Muscle layer of duodenum (tissue), 2 donors: ENCODE data around the gene ARHGAP29.
A peak's percentile ranks its signal among the peaks of the same experiment; 100 is the strongest.

ENCODE experiments used
- H3K27ac ChIP-seq: one replicate; pipeline ENCODE4 v1.7.0; 2013; ENCODE audit warnings: mild to moderate bottlenecking, low read length
- H3K27me3 ChIP-seq: one replicate; pipeline ENCODE4 v1.7.0; 2013; ENCODE audit warnings: low read depth, mild to moderate bottlenecking, control low read depth, low read length
- H3K36me3 ChIP-seq, 2 donors: one replicate each; pipeline ENCODE4 v1.7.0; 2013; ENCODE audit warnings: low read length in 2 of 2, control low read depth in 1 of 2, mild to moderate bottlenecking in 1 of 2; ENCODE audit not compliant: insufficient read depth in 2 of 2, control insufficient read depth in 1 of 2
- H3K4me1 ChIP-seq, 2 donors: one replicate each; pipeline ENCODE4 v1.7.0; 2013; ENCODE audit warnings: low read length in 2 of 2, mild to moderate bottlenecking in 2 of 2, control low read depth in 1 of 2, moderate library complexity in 1 of 2; ENCODE audit not compliant: insufficient read depth in 2 of 2, control insufficient read depth in 1 of 2
- H3K4me3 ChIP-seq, 2 donors: one replicate each; pipeline ENCODE4 v1.7.0; 2013; ENCODE audit warnings: low read length in 2 of 2, low read depth in 1 of 2, mild to moderate bottlenecking in 1 of 2
- H3K9me3 ChIP-seq, 2 donors: one replicate each; pipeline ENCODE4 v1.7.0; 2013; ENCODE audit warnings: low read length in 2 of 2, control low read depth in 1 of 2, mild to moderate bottlenecking in 1 of 2; ENCODE audit not compliant: control insufficient read depth in 1 of 2
- donor health status: healthy.

ARHGAP29 gene

GRCh38 chr1:94230920-94231319 lies 6.5 kb downstream of the ARHGAP29 start:
- no peak overlapping the region for H3K4me3 ChIP-seq
- no peaks in the 10 kb centered on the region for H3K36me3 ChIP-seq
- no peaks in the 10 kb centered on the region for H3K27me3 ChIP-seq
- peak overlapping the region; percentile 42 for H3K27ac ChIP-seq
- peaks cover 0 to 4% of the 10 kb centered on the region in 2 donors for H3K4me1 ChIP-seq
- H3K9me3 ChIP-seq, result no peaks in the 10 kb centered on the region

GRCh38 chr1:94228640-94229375 lies 8.6 kb downstream of the ARHGAP29 start:
- Histone ChIP-seq H3K4me1 (peaks cover 0 to 4% of the 10 kb centered on the region in 2 donors), H3K36me3 (no peaks in the 10 kb centered on the region), H3K27me3 (no peaks in the 10 kb centered on the region), H3K27ac (no peak overlapping the region), H3K9me3 (no peaks in the 10 kb centered on the region), H3K4me3 (no peak overlapping the region)

- Histone ChIP-seq H3K27ac (no peak overlapping the region), H3K9me3 (no peaks in the 10 kb centered on the region), H3K36me3 (no peaks in the 10 kb centered on the region), H3K4me1 (peaks cover 0 to 4% of the 10 kb centered on the region in 2 donors), H3K4me3 (no peak overlapping the region), H3K27me3 (no peaks in the 10 kb centered on the region)
Measured at GRCh38 chr1:94227624-94228023, 9.8 kb downstream of the ARHGAP29 start.

- H3K4me1 ChIP-seq, result peaks cover 0 to 4% of the 10 kb centered on the region in 2 donors
- no peaks in the 10 kb centered on the region for H3K9me3 ChIP-seq
- H3K27me3 ChIP-seq, result no peaks in the 10 kb centered on the region
- no peak overlapping the region for H3K4me3 ChIP-seq
- H3K36me3 ChIP-seq, result no peaks in the 10 kb centered on the region
- H3K27ac ChIP-seq, result no peak overlapping the region
Measured at GRCh38 chr1:94225845-94226244, 11.5 kb downstream of the ARHGAP29 start.

GRCh38 chr1:94218332-94218731 lies 19.1 kb downstream of the ARHGAP29 start:
- H3K9me3 ChIP-seq, result no peaks in the 10 kb centered on the region
- H3K4me3 ChIP-seq, result no peak overlapping the region
- no peak overlapping the region for H3K27ac ChIP-seq
- H3K36me3 ChIP-seq, result no peaks in the 10 kb centered on the region
- H3K4me1 ChIP-seq, result peaks cover 0 to 2% of the 10 kb centered on the region in 2 donors
- no peaks in the 10 kb centered on the region for H3K27me3 ChIP-seq

DNA sequence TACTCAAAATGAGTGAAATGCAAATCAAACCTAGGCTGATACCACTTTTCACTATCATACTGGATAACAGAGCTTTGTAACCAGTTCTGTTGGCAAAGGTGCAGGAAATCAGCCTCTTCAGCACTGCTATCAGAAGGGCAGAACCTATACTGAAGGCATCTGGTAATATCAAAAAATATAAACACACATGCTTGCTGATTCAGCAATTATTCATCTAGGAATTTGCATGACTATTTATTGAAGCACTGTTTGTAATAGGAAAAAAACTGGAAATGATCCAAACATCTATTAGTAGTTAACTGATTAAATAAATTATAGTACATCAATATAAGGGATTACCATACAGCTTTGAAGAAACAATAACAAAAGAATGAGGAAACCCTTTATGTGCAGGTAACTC lies 21.4 kb downstream of the ARHGAP29 start:
- Histone ChIP-seq H3K36me3 (no peaks in the 10 kb centered on the region), H3K27ac (no peak overlapping the region), H3K9me3 (no peaks in the 10 kb centered on the region), H3K4me3 (no peak overlapping the region), H3K4me1 (peaks cover 0 to 2% of the 10 kb centered on the region in 2 donors), H3K27me3 (no peaks in the 10 kb centered on the region)

DNA sequence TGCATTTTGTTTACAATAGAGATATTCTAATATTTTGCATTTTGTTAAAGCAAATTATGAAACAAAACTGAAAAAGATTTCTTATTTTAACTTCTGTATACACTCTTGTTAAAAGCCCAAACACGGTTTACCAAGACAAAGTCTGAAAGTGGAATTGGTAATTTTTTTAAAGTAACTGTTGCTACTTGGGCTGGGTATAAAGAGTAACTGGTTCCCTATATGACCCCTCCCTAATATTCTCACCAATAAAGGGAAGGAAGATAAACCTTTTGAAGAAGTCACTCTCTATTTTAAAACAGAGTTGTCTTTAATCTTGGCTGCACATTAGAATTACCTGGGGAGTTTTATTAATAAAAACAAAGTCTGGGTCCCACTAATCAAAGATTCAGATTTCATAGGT lies 27.4 kb downstream of the ARHGAP29 start:
- Histone ChIP-seq H3K27me3 (no peaks in the 10 kb centered on the region), H3K27ac (no peak overlapping the region), H3K4me3 (no peak overlapping the region), H3K9me3 (no peaks in the 10 kb centered on the region), H3K36me3 (no peaks in the 10 kb centered on the region), H3K4me1 (no peaks in the 10 kb centered on the region)

- H3K27ac ChIP-seq, result no peak overlapping the region
- no peaks in the 10 kb centered on the region for H3K27me3 ChIP-seq
- H3K9me3 ChIP-seq, result no peaks in the 10 kb centered on the region
- no peak overlapping the region for H3K4me3 ChIP-seq
- no peaks in the 10 kb centered on the region for H3K4me1 ChIP-seq
- no peaks in the 10 kb centered on the region for H3K36me3 ChIP-seq
Measured at GRCh38 chr1:94209425-94209824, 28.0 kb downstream of the ARHGAP29 start.

GRCh38 chr1:94207695-94208094 lies 29.7 kb downstream of the ARHGAP29 start:
- Histone ChIP-seq H3K4me1 (no peaks in the 10 kb centered on the region), H3K36me3 (peaks cover 3 to 7% of the 10 kb centered on the region in 2 donors), H3K27me3 (no peaks in the 10 kb centered on the region), H3K27ac (no peak overlapping the region), H3K4me3 (no peak overlapping the region), H3K9me3 (no peaks in the 10 kb centered on the region)

DNA sequence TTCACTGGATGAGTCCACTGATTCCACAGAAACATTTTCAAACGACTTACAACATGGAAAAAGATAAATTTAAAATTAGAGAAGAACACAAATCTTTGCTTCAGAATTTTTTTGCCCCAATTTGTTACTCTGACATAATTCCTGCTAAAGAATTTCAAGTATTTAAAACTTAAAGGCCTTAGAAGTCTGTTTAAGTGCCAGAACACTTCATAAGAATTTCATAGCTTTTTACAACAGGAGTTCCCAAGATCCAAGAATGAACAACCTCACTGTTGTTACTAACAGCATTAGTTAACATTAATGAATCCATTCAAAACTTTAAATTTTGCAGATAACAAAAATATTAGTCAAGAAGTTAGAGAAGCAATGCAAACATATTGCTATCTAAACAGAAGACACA lies 31.7 kb downstream of the ARHGAP29 start:
- no peaks in the 10 kb centered on the region for H3K9me3 ChIP-seq
- H3K27ac ChIP-seq, result no peak overlapping the region
- peaks cover 6 to 17% of the 10 kb centered on the region in 2 donors for H3K36me3 ChIP-seq
- no peak overlapping the region for H3K4me3 ChIP-seq
- no peaks in the 10 kb centered on the region for H3K4me1 ChIP-seq
- no peaks in the 10 kb centered on the region for H3K27me3 ChIP-seq

GRCh38 chr1:94202241-94202640 lies 35.1 kb downstream of the ARHGAP29 start:
- Histone ChIP-seq H3K4me1 (no peaks in the 10 kb centered on the region), H3K4me3 (no peak overlapping the region), H3K9me3 (no peaks in the 10 kb centered on the region), H3K27me3 (no peaks in the 10 kb centered on the region), H3K27ac (no peak overlapping the region), H3K36me3 (peaks cover 6 to 17% of the 10 kb centered on the region in 2 donors)

GRCh38 chr1:94199398-94199797 lies 38.0 kb downstream of the ARHGAP29 start:
- Histone ChIP-seq H3K36me3 (peaks cover 6 to 17% of the 10 kb centered on the region in 2 donors), H3K27ac (no peak overlapping the region), H3K27me3 (no peaks in the 10 kb centered on the region), H3K4me1 (no peaks in the 10 kb centered on the region), H3K4me3 (no peak overlapping the region), H3K9me3 (no peaks in the 10 kb centered on the region)
